RWPE2 (cell line): Measurements from ENCODE around the gene PIF1.
"Not testable (repeated sequence)": the region's sequence is repeated elsewhere in the genome, so short reads cannot be mapped to it uniquely, and the experiment has no call there.

Experiments
- ATAC-seq: fragments of 200-7000 bp; cut with Tn5 transposase; 3 replicates; pipeline ENCODE4 v1.9.1; 2021; ENCODE audit warnings: low read depth
- DNase-seq: peaks from one replicate; pipeline ENCODE4 v3.0.0-alpha.2; 2020; ENCODE audit warnings: low spot score
- H3K27ac ChIP-seq: fragments of 450-650 bp; 2 replicates; pipeline ENCODE4 v1.5.1; 2017; ENCODE audit warnings: mild to moderate bottlenecking; ENCODE audit not compliant: poor library complexity, severe bottlenecking
- H3K27me3 ChIP-seq: fragments of 250-450 bp; sonication (Bioruptor Pico); 2 replicates; pipeline ENCODE4 v1.5.1; 2021; ENCODE audit warnings: mild to moderate bottlenecking, moderate library complexity; ENCODE audit not compliant: insufficient read depth, poor library complexity, severe bottlenecking
- H3K36me3 ChIP-seq: fragments of 250-450 bp; sonication (Bioruptor Pico); 2 replicates; pipeline ENCODE4 v1.5.1; 2020; ENCODE audit warnings: low read depth, mild to moderate bottlenecking, moderate library complexity
- H3K4me1 ChIP-seq: fragments of 250-450 bp; sonication (Bioruptor Pico); 2 replicates; pipeline ENCODE4 v1.5.1; 2021; ENCODE audit warnings: mild to moderate bottlenecking, moderate library complexity; ENCODE audit not compliant: insufficient read depth, poor library complexity, severe bottlenecking
- H3K4me3 ChIP-seq: fragments of 250-450 bp; sonication (Bioruptor Pico); 2 replicates; pipeline ENCODE4 v1.5.1; 2021; ENCODE audit warnings: mild to moderate bottlenecking, moderate library complexity; ENCODE audit not compliant: severe bottlenecking
- H3K9me3 ChIP-seq: fragments of 250-450 bp; sonication (Bioruptor Pico); 2 replicates; pipeline ENCODE4 v1.5.1; 2021; ENCODE audit warnings: mild to moderate bottlenecking, moderate library complexity; ENCODE audit not compliant: severe bottlenecking
- CTCF ChIP-seq: fragments of 450-650 bp; IDR thresholded peaks from one replicate; pipeline ENCODE4 v1.5.1; 2017; ENCODE audit warnings: mild to moderate bottlenecking, moderate library complexity; ENCODE audit not compliant: poor library complexity, severe bottlenecking

The PIF1 gene

GRCh38 chr15:64836023-64836536 lies 10.6 kb upstream of the PIF1 start:
- no peaks in the 10 kb centered on the region for H3K9me3 ChIP-seq
- no peak for ATAC-seq
- peak; percentile 82 for TF ChIP-seq CTCF
- no peaks in the 10 kb centered on the region for H3K27me3 ChIP-seq
- H3K36me3 ChIP-seq, result no peaks in the 10 kb centered on the region
- no peak for DNase-seq
- peaks cover 2% of the 10 kb centered on the region for H3K4me1 ChIP-seq
- no peak overlapping the region for H3K4me3 ChIP-seq
- H3K27ac ChIP-seq, result no peak overlapping the region

GRCh38 chr15:64833690-64834089 lies 8.2 kb upstream of the PIF1 start:
- Histone ChIP-seq H3K27ac (no peak overlapping the region), H3K4me3 (no peak overlapping the region), H3K4me1 (peaks cover 2% of the 10 kb centered on the region), H3K27me3 (no peaks in the 10 kb centered on the region), H3K9me3 (no peaks in the 10 kb centered on the region), H3K36me3 (no peaks in the 10 kb centered on the region)
- DNase-seq (no peak), ATAC-seq (no peak)
- TF ChIP-seq CTCF, result no peak

- peak; percentile 15; the same call in 1 of the 3 replicates for ATAC-seq
- Histone ChIP-seq H3K4me3 (no peak overlapping the region), H3K27ac (no peak overlapping the region), H3K4me1 (peaks cover 4% of the 10 kb centered on the region), H3K9me3 (no peaks in the 10 kb centered on the region), H3K36me3 (no peaks in the 10 kb centered on the region), H3K27me3 (no peaks in the 10 kb centered on the region)
- TF ChIP-seq CTCF, result no peak
- DNase-seq, result no peak
These were observed 3.5 kb upstream of the PIF1 start for GRCh38 chr15:64828985-64829384.

GRCh38 chr15:64824929-64825430 lies 467 bp downstream of the PIF1 start:
- Histone ChIP-seq H3K27me3 (no peaks in the 10 kb centered on the region), H3K4me1 (peaks cover 7% of the 10 kb centered on the region), H3K27ac (peak overlapping the region; percentile 41), H3K36me3 (peaks cover 33% of the 10 kb centered on the region), H3K9me3 (no peaks in the 10 kb centered on the region), H3K4me3 (peak overlapping the region; percentile 50)
- ATAC-seq (peak; percentile 17), DNase-seq (no peak)
- TF ChIP-seq CTCF, result no peak

- Histone ChIP-seq H3K36me3 (peaks cover 48% of the 10 kb centered on the region), H3K4me3 (no peak overlapping the region), H3K27me3 (no peaks in the 10 kb centered on the region), H3K9me3 (no peaks in the 10 kb centered on the region), H3K4me1 (no peaks in the 10 kb centered on the region), H3K27ac (no peak overlapping the region)
- no peak for TF ChIP-seq CTCF
- DNase-seq (no peak), ATAC-seq (no peak)
These were observed 9.0 kb downstream of the PIF1 start for GRCh38 chr15:64816452-64816851.

- peaks cover 34% of the 10 kb centered on the region for H3K36me3 ChIP-seq
- not testable (repeated sequence) for H3K27me3 ChIP-seq, ATAC-seq, H3K4me1 ChIP-seq, H3K27ac ChIP-seq, H3K9me3 ChIP-seq, H3K4me3 ChIP-seq, DNase-seq
These were observed 10.5 kb downstream of the PIF1 start for GRCh38 chr15:64814965-64815364.

- H3K27me3 ChIP-seq, H3K27ac ChIP-seq, ATAC-seq: not testable (repeated sequence)
These were observed 11.2 kb downstream of the PIF1 start for GRCh38 chr15:64814283-64814682.

More at GRCh38 chr15:64814283-64814682, 11.2 kb downstream of the PIF1 start:
- DNase-seq, H3K4me3 ChIP-seq, H3K9me3 ChIP-seq, H3K4me1 ChIP-seq: not testable (repeated sequence)
- H3K36me3 ChIP-seq, result peaks cover 27% of the 10 kb centered on the region
